Measurements from ENCODE around the gene GTF2B.
"Not testable (repeated sequence)": the region's sequence is repeated elsewhere in the genome, so short reads cannot be mapped to it uniquely, and the experiment has no call there.

GTF2B gene

GRCh38 chr1:88891318-88891950 is at the start of gene GTF2B:
GTF2B (minus strand) TSS chr1:88891567; CDS start chr1:88891499, 68 bp downstream.
- peak; percentile 95 for DNase-seq

GRCh38 chr1:88938528-88938927 is 47.2 kb upstream of the GTF2B start:
- not testable (repeated sequence) for DNase-seq

- DNase-seq = no peak
Observed at GRCh38 chr1:88936760-88937342, 45.5 kb upstream of the GTF2B start.

GRCh38 chr1:88936223-88936523 is 44.8 kb upstream of the GTF2B start:
- DNase-seq = no peak

GRCh38 chr1:88935522-88936222 is 44.3 kb upstream of the GTF2B start:
- no peak for DNase-seq

GRCh38 chr1:88930176-88930575 is 38.8 kb upstream of the GTF2B start:
- DNase-seq = not testable (repeated sequence)

- DNase-seq = no peak
Observed at GRCh38 chr1:88923224-88923623, 31.9 kb upstream of the GTF2B start.

GRCh38 chr1:88922214-88922613 is 30.8 kb upstream of the GTF2B start:
- DNase-seq = no peak

GRCh38 chr1:88920845-88921244 is 29.5 kb upstream of the GTF2B start:
- DNase-seq = no peak

- no peak for DNase-seq
Observed at GRCh38 chr1:88917321-88918025, 26.1 kb upstream of the GTF2B start.

GRCh38 chr1:88916883-88917282 is 25.5 kb upstream of the GTF2B start:
- DNase-seq = no peak

GRCh38 chr1:88911800-88912199 is 20.4 kb upstream of the GTF2B start:
- not testable (repeated sequence) for DNase-seq

GRCh38 chr1:88911161-88911560 is 19.8 kb upstream of the GTF2B start:
- no peak for DNase-seq

- no peak for DNase-seq
Observed at GRCh38 chr1:88910401-88910800, 19.0 kb upstream of the GTF2B start.

- no peak for DNase-seq
Observed at GRCh38 chr1:88900883-88901282, 9.5 kb upstream of the GTF2B start.

GRCh38 chr1:88897070-88897730 is 5.8 kb upstream of the GTF2B start:
- no peak for DNase-seq

GRCh38 chr1:88892357-88892877 is 1.1 kb upstream of the GTF2B start:
- DNase-seq = no peak

GRCh38 chr1:88891951-88892340 is 579 bp upstream of the GTF2B start:
- no peak for DNase-seq

- peak; percentile 44 for DNase-seq
Observed at GRCh38 chr1:88890791-88891317, 513 bp downstream of the GTF2B start.

GRCh38 chr1:88890131-88890530 is 1.2 kb downstream of the GTF2B start:
- DNase-seq = no peak

- no peak for DNase-seq
Observed at GRCh38 chr1:88888750-88889149, 2.6 kb downstream of the GTF2B start.

GRCh38 chr1:88885933-88886332 is 5.4 kb downstream of the GTF2B start:
- DNase-seq = no peak

GRCh38 chr1:88883156-88883555 is 8.2 kb downstream of the GTF2B start:
- no peak for DNase-seq

Data from femur (tissue), 1 donor.